DOHH2 (cell line): ENCODE measurements around the gene NEURL2.

Experiments used
- EZH2phosphoT487 ChIP-seq: fragments of 200-600 bp; sonication (generic); IDR thresholded peaks from 2 replicates; pipeline ENCODE4 v1.6.1; 2017; ENCODE audit warnings: borderline replicate concordance, mild to moderate bottlenecking, antibody characterized with exemption, low read length, moderate library complexity, mixed read lengths
- TF ChIP-seq, protein P1 (sequence below): fragments of 200-600 bp; sonication (generic); IDR thresholded peaks from one replicate; pipeline ENCODE4 v1.5.1; 2014; ENCODE audit warnings: antibody characterized with exemption, mild to moderate bottlenecking, low read depth, low read length; ENCODE audit not compliant: poor library complexity, severe bottlenecking

DNA sequence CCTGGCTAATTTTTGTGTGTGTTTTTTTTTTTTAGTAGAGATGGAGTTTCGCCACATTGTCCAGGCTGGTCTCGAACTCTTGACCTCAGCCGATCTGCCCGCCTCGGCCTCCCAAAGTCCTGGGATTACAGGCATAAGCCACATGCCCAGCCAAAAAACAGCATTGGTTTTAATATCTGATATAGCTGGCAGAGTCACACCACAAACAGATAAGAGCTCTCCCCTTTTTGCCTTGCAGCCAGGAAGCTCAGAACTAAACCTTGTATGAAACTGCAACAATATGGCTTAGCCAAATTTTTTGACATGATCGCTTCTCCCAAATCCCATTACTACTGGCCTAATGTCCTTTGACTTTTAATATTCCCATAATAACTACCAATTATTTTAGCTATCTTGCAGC is 38.7 kb downstream of the NEURL2 start:
- TF ChIP-seq, protein P1, sequence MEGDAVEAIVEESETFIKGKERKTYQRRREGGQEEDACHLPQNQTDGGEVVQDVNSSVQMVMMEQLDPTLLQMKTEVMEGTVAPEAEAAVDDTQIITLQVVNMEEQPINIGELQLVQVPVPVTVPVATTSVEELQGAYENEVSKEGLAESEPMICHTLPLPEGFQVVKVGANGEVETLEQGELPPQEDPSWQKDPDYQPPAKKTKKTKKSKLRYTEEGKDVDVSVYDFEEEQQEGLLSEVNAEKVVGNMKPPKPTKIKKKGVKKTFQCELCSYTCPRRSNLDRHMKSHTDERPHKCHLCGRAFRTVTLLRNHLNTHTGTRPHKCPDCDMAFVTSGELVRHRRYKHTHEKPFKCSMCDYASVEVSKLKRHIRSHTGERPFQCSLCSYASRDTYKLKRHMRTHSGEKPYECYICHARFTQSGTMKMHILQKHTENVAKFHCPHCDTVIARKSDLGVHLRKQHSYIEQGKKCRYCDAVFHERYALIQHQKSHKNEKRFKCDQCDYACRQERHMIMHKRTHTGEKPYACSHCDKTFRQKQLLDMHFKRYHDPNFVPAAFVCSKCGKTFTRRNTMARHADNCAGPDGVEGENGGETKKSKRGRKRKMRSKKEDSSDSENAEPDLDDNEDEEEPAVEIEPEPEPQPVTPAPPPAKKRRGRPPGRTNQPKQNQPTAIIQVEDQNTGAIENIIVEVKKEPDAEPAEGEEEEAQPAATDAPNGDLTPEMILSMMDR, result no peak
- TF ChIP-seq EZH2phosphoT487, result no peak
